GM23338 (cell line): ENCODE measurements around the gene SBF1. TPM values are rescaled to one million over a fixed set of nuclear protein-coding genes. Genes with fewer than 3 reads are reported as not detected.

Source experiments
- CTCF ChIP-seq, 2 experiments: fragments of 200-600 bp in 1 of 2; sonication (generic) in 1 of 2; conservative IDR thresholded peaks; 2 replicates each; pipeline versions ENCODE4 v1.5.1 to v1.6.1; 2016 to 2017; ENCODE audit warnings: antibody characterized with exemption in 2 of 2, low read depth in 2 of 2, mild to moderate bottlenecking in 2 of 2, moderate library complexity in 1 of 2
- ETS1 ChIP-seq: IDR thresholded peaks from 2 replicates; pipeline ENCODE4 v1.6.1; 2016; ENCODE audit warnings: antibody characterized with exemption
- EZH2phosphoT487 ChIP-seq: fragments of 200-600 bp; sonication (generic); IDR thresholded peaks from one replicate; pipeline ENCODE4 v1.8.1; 2018; ENCODE audit warnings: antibody characterized with exemption; ENCODE audit not compliant: unreplicated experiment
- JUNB ChIP-seq: IDR thresholded peaks from one replicate; pipeline ENCODE4 v1.6.1; 2016; ENCODE audit warnings: antibody characterized with exemption; ENCODE audit not compliant: unreplicated experiment
- ZNF462 ChIP-seq: fragments of 250-450 bp; sonication (Bioruptor Pico); IDR thresholded peaks from 2 replicates; pipeline ENCODE4 v1.5.0; 2020; ENCODE audit warnings: mild to moderate bottlenecking, moderate library complexity
- polyA plus RNA-seq: library from polyadenylated mRNA; unstranded; fragments of >200 nt; fragmentation: Nextera tagmentation; extraction: Ambion mirVana; gene quantifications from 2 replicates; pipeline ENCODE4 v1.2.1, GENCODE V29; 2016
- total RNA-seq: library from RNA; depleted of rRNA; stranded (reverse); fragments of >200 nt; shearing (Covaris generic); gene quantifications from 2 replicates; pipeline ENCODE4 v1.2.3, GENCODE V29; 2014

SBF1 gene
- total and polyA plus RNA-seq, 2 experiments from 2014 or later, result 26.5 to 85.4 TPM

- TF ChIP-seq ZNF462 (CRISPR knock-in tag), result no peak
- no peak for TF ChIP-seq EZH2phosphoT487
- TF ChIP-seq CTCF (conservative IDR thresholded peaks at IDR 0.05; ENCODE audit: low read depth in 2 of 2), result no peak
- TF ChIP-seq ETS1, result no peak
- TF ChIP-seq JUNB, result no peak
Observed at GRCh38 chr22:50406416-50407170, 68.2 kb downstream of the SBF1 start (continued).
